Endothelial cell of umbilical vein (primary cell): ENCODE measurements around the gene GDF2. TPM values are rescaled to one million over a fixed set of nuclear protein-coding genes. Genes with fewer than 3 reads are reported as not detected.

Experiments
- BruUV-seq: library from RNA; stranded (reverse); fragments of 400-500 nt; replicated peaks from 2 replicates; lab custom pipeline; 2021; lab: Mats Ljungman, UMichigan
- CTCF ChIA-PET: fragments of 300-600, 350-600 bp; sonication (Branson Sonifier 250); formaldehyde crosslinking; loops from one replicate; lab custom pipeline; 2021; ENCODE audit warnings: antibody characterized with exemption, inconsistent platforms; lab: Charles Lee
- POLR2A ChIA-PET: fragments of 300-600, 350-600 bp; sonication (Branson Sonifier 250); formaldehyde crosslinking; loops from one replicate; lab custom pipeline; 2021; ENCODE audit warnings: antibody characterized with exemption, inconsistent platforms; lab: Charles Lee
- DNase-seq: peaks from one replicate; pipeline ENCODE4 v3.0.0-alpha.2; 2011; ENCODE audit warnings: low read depth, low spot score
- FAIRE-seq: peaks from 2 replicates; lab custom pipeline; 2011; peaks lifted over from hg19 to GRCh38; lab: Jason Lieb, UNC
- H2AFZ ChIP-seq: 2 replicates; pipeline ENCODE4 v1.6.0; 2012; ENCODE audit warnings: low read depth, low read length, control low read depth, inconsistent platforms
- H3K27ac ChIP-seq: 2 replicates; pipeline ENCODE4 v1.5.1; 2011; ENCODE audit warnings: low read depth, mild to moderate bottlenecking, control low read depth, low read length, moderate library complexity; ENCODE audit not compliant: insufficient read depth
- H3K27me3 ChIP-seq, 2 experiments: 2 replicates each; pipeline versions ENCODE4 v1.6.0 to v1.6.1; 2011; ENCODE audit warnings: low read length in 2 of 2, mixed read lengths in 1 of 2; ENCODE audit not compliant: control insufficient read depth in 2 of 2, insufficient read depth in 2 of 2
- H3K36me3 ChIP-seq, 2 experiments: 2 replicates in 1 of 2; 3 replicates in 1 of 2; pipeline ENCODE4 v1.5.1; 2011; ENCODE audit warnings: low read length in 2 of 2, mild to moderate bottlenecking in 1 of 2, moderate library complexity in 1 of 2; ENCODE audit not compliant: control insufficient read depth in 2 of 2, insufficient read depth in 2 of 2; ENCODE audit errors: extremely low read depth in 1 of 2
- H3K4me1 ChIP-seq: 3 replicates; pipeline ENCODE4 v1.5.1; 2011; ENCODE audit warnings: mild to moderate bottlenecking, low read length; ENCODE audit not compliant: control insufficient read depth, insufficient read depth; ENCODE audit errors: extremely low read depth
- H3K4me2 ChIP-seq: 2 replicates; pipeline ENCODE4 v1.6.1; 2011; ENCODE audit warnings: low read length, control low read depth, mixed read lengths; ENCODE audit not compliant: insufficient read depth
- H3K4me3 ChIP-seq, 3 experiments: fragments of 200-600 bp in 1 of 3; sonication (generic), shearing (Covaris generic) in 1 of 3; replicated peaks in 1 of 3; 2 replicates each; pipeline ENCODE4 v1.5.1; 2011 to 2016; ENCODE audit warnings: control low read depth in 3 of 3, low read length in 3 of 3, mild to moderate bottlenecking in 2 of 3, inconsistent platforms in 1 of 3, low read depth in 1 of 3, moderate library complexity in 1 of 3; ENCODE audit not compliant: insufficient read depth in 1 of 3
- H3K79me2 ChIP-seq: 2 replicates; pipeline ENCODE4 v1.6.0; 2012; ENCODE audit warnings: low read length, inconsistent platforms; ENCODE audit not compliant: control insufficient read depth, insufficient read depth
- H3K9ac ChIP-seq: replicated peaks from 2 replicates; pipeline ENCODE3; 2011; ENCODE audit warnings: low read length, control low read depth; ENCODE audit not compliant: insufficient read depth; ENCODE audit errors: extremely low read depth
- H3K9me1 ChIP-seq: replicated peaks from 3 replicates; pipeline ENCODE4 v1.6.0; 2011; ENCODE audit warnings: mild to moderate bottlenecking, low read length; ENCODE audit not compliant: control insufficient read depth, insufficient read depth; ENCODE audit errors: extremely low read depth
- H3K9me3 ChIP-seq: replicated peaks from 2 replicates; pipeline ENCODE4 v1.5.1; 2012; ENCODE audit warnings: low read length, inconsistent platforms; ENCODE audit not compliant: control insufficient read depth, insufficient read depth
- H4K20me1 ChIP-seq: replicated peaks from 2 replicates; pipeline ENCODE3; 2011; ENCODE audit warnings: mild to moderate bottlenecking, low read length; ENCODE audit not compliant: control insufficient read depth, insufficient read depth; ENCODE audit errors: extremely low read depth
- CTCF ChIP-seq, 2 donors: IDR thresholded peaks; 1 replicate in 1 of 2; 2 replicates in 1 of 2; pipeline ENCODE4 v1.5.1; 2011; ENCODE audit warnings: low read length in 2 of 2, mild to moderate bottlenecking in 2 of 2, moderate library complexity in 2 of 2, control low read depth in 1 of 2, inconsistent platforms in 1 of 2, low read depth in 1 of 2; ENCODE audit not compliant: insufficient read depth in 1 of 2; ENCODE audit errors: extremely low read depth in 1 of 2
- EZH2 ChIP-seq: IDR thresholded peaks from 2 replicates; pipeline ENCODE4 v1.6.1; 2012; ENCODE audit warnings: borderline replicate concordance, low read depth, mild to moderate bottlenecking, moderate library complexity, low read length, inconsistent platforms; ENCODE audit not compliant: severe bottlenecking
- FOS ChIP-seq: IDR thresholded peaks from 2 replicates; pipeline ENCODE4 v1.6.1; 2011; ENCODE audit warnings: mild to moderate bottlenecking, low read length, moderate library complexity, borderline replicate concordance; ENCODE audit not compliant: insufficient read depth
- GATA2 ChIP-seq: IDR thresholded peaks from 2 replicates; pipeline ENCODE4 v1.7.0; 2011; ENCODE audit warnings: low read depth, mild to moderate bottlenecking, moderate library complexity, mixed read lengths, low read length; ENCODE audit not compliant: insufficient read length, insufficient read depth
- JUN ChIP-seq: IDR thresholded peaks from 2 replicates; pipeline ENCODE4 v1.6.1; 2011; ENCODE audit warnings: borderline replicate concordance, low read depth; ENCODE audit not compliant: insufficient read length, insufficient read depth
- MAX ChIP-seq: IDR thresholded peaks from 2 replicates; pipeline ENCODE4 v1.6.1; 2011; ENCODE audit not compliant: insufficient read depth, insufficient read length
- MYC ChIP-seq: IDR thresholded peaks from one replicate; pipeline ENCODE4 v1.6.1; 2011; ENCODE audit warnings: mild to moderate bottlenecking, low read depth, low read length
- POLR2A ChIP-seq: IDR thresholded peaks from 2 replicates; pipeline ENCODE4 v1.6.1; 2012; ENCODE audit warnings: low read depth, mild to moderate bottlenecking, control low read depth, low read length
- POLR2AphosphoS5 ChIP-seq: IDR thresholded peaks from 2 replicates; pipeline ENCODE4 v1.6.1; 2012; ENCODE audit warnings: low read depth, mild to moderate bottlenecking, control low read depth, low read length, moderate library complexity; ENCODE audit not compliant: insufficient read depth
- dilution Hi-C: fragments of 300-500 bp; cut with MboI; formaldehyde crosslinking; loops from one replicate; pipeline ENCODE4 v1.15.0; 2019; ENCODE audit warnings: low sequenced_read_pairs; ENCODE audit not compliant: extremely low pct_ligation_motif_present
- intact Hi-C: fragments of 100-400 bp; cut with micrococcal nuclease; formaldehyde crosslinking; loops from one replicate; pipeline ENCODE4 v1.10.0; 2022
- polyA plus RNA-seq, 4 experiments: library from polyadenylated mRNA; depleted of rRNA in 3 of 4; stranded (reverse) in 3 of 4; unstranded in 1 of 4; fragments of >200 nt; gene quantifications; 2 replicates each; pipeline versions ENCODE4 v1.2.1 to v1.2.3, GENCODE V29; 2011 to 2012; ENCODE audit warnings: missing spikeins in 1 of 4
- total RNA-seq: library from RNA; stranded (reverse); gene quantifications from 2 replicates; pipeline ENCODE4 v1.2.3, GENCODE V29; 2021

GDF2 gene
- total and polyA plus RNA-seq, 2 donors (not counting 3 experiments of a cell fraction or from before 2014, with no cell fraction given), result not detected

GRCh38 chr10:47277352-47278151 is 44.7 kb upstream of the GDF2 start:
- Histone ChIP-seq H3K79me2 (no peaks in the 10 kb centered on the region), H3K9me3 (no peaks in the 10 kb centered on the region), H3K9me1 (no peaks in the 10 kb centered on the region), H3K4me1 (no peaks in the 10 kb centered on the region), H4K20me1 (no peaks in the 10 kb centered on the region), H3K36me3 (no peaks in the 10 kb centered on the region), H3K4me3 (no peak overlapping the region), H3K9ac (no peak overlapping the region), H3K27me3 (no peaks in the 10 kb centered on the region), H3K4me2 (no peak overlapping the region), H3K27ac (no peak overlapping the region), H2AFZ (no peak overlapping the region)
- CTCF ChIA-PET, result no interaction called here
- TF ChIP-seq GATA2, result no peak
- no peak for TF ChIP-seq FOS
- TF ChIP-seq EZH2, result no peak
- no TSS peak for BruUV-seq
- intact Hi-C loops, result no loop called here
- dilution Hi-C loops, result no loop called here
- DNase-seq (no peak), FAIRE-seq (no peak)
- POLR2A ChIA-PET, result no interaction called here

GRCh38 chr10:47278152-47278473 is 44.1 kb upstream of the GDF2 start:
- dilution Hi-C loops (no loop called here), intact Hi-C loops (no loop called here)
- Histone ChIP-seq H3K9ac (no peak overlapping the region), H3K9me3 (no peaks in the 10 kb centered on the region), H3K27ac (no peak overlapping the region), H3K4me2 (no peak overlapping the region), H4K20me1 (no peaks in the 10 kb centered on the region), H3K4me3 (no peak overlapping the region), H3K9me1 (no peaks in the 10 kb centered on the region), H3K4me1 (no peaks in the 10 kb centered on the region), H3K79me2 (no peaks in the 10 kb centered on the region), H3K36me3 (no peaks in the 10 kb centered on the region), H2AFZ (no peak overlapping the region), H3K27me3 (no peaks in the 10 kb centered on the region)
- POLR2A ChIA-PET, result no interaction called here
- FAIRE-seq, result no peak
- CTCF ChIA-PET, result interaction anchor here (1.3 kb wide), 1 partner anchor 10 kb away, joined by 4 read pairs; no protein-coding TSS in a partner anchor
- DNase-seq, result no peak
- BruUV-seq, result no TSS peak
- TF ChIP-seq POLR2A (no peak), MYC (no peak), CTCF (IDR thresholded peaks at IDR 0.05; ENCODE audit: extremely low read depth in 1 of 2, insufficient read depth in 1 of 2, low read depth in 1 of 2, low read length in 2 of 2) (no peak), GATA2 (no peak), EZH2 (no peak), MAX (no peak), FOS (no peak), JUN (no peak), POLR2AphosphoS5 (no peak)
